Sigmoid colon (tissue), 4 donors: ENCODE measurements around the gene HDAC8.

Experiments
- CTCF ChIP-seq, 4 experiments: fragments of 450-650 bp in 3 of 4; fragments of 200-600 bp in 1 of 4; IDR thresholded peaks; one replicate each; pipeline ENCODE4 v1.5.1; 2016 to 2019; ENCODE audit warnings: antibody characterized with exemption in 4 of 4, mild to moderate bottlenecking in 3 of 4, moderate library complexity in 2 of 4
- EP300 ChIP-seq, 4 donors: sonication (generic); formaldehyde crosslinking; IDR thresholded peaks; one replicate each; pipeline ENCODE4 v1.6.1; 2017; ENCODE audit warnings: antibody characterized with exemption in 4 of 4
- POLR2A ChIP-seq, 2 donors: fragments of 450-650 bp; IDR thresholded peaks; one replicate each; pipeline ENCODE4 v1.6.1; 2016; ENCODE audit warnings: antibody characterized with exemption in 2 of 2, mild to moderate bottlenecking in 2 of 2, moderate library complexity in 2 of 2
- POLR2AphosphoS5 ChIP-seq, 4 donors: sonication (generic); formaldehyde crosslinking; IDR thresholded peaks; one replicate each; pipeline ENCODE4 v1.6.1; 2017; ENCODE audit warnings: antibody characterized with exemption in 4 of 4

- no peak for TF ChIP-seq EP300 (IDR thresholded peaks at IDR 0.05)
- TF ChIP-seq POLR2AphosphoS5 (IDR thresholded peaks at IDR 0.05) = no peak
- no peak for TF ChIP-seq CTCF (IDR thresholded peaks at IDR 0.05)
- TF ChIP-seq POLR2A (IDR thresholded peaks at IDR 0.05) = no peak
These were observed 267.2 kb downstream of the HDAC8 start, which contains the start of gene CITED1 for GRCh38 chrX:72305286-72306084.
